Common myeloid progenitor, CD34-positive (primary cell): ENCODE results near the gene IPO13.
A peak's percentile ranks its signal among the peaks of the same experiment; 100 is the strongest.

Experiments
- CTCF ChIA-PET: fragments of 350-600 bp; sonication (Branson Sonifier 250); formaldehyde crosslinking; loops from one replicate; lab custom pipeline; 2021; ENCODE audit warnings: antibody characterized with exemption; lab: Charles Lee
- POLR2A ChIA-PET: fragments of 350-600 bp; sonication (Branson Sonifier 250); formaldehyde crosslinking; loops from one replicate; lab custom pipeline; 2021; ENCODE audit warnings: antibody characterized with exemption; lab: Charles Lee
- DNase-seq, 3 donors: peaks; one replicate each; pipeline versions ENCODE4 v3.0.0 to v3.0.0-alpha.2; 2013
- H3K27ac ChIP-seq, 2 experiments: 1 replicate in 1 of 2; 2 replicates in 1 of 2; pipeline ENCODE4 v1.7.0; 2013; ENCODE audit warnings: inconsistent platforms in 2 of 2, low read length in 2 of 2, mild to moderate bottlenecking in 2 of 2, low read depth in 1 of 2, moderate library complexity in 1 of 2; ENCODE audit not compliant: severe bottlenecking in 2 of 2, insufficient read depth in 1 of 2, poor library complexity in 1 of 2
- H3K27me3 ChIP-seq, 5 experiments: replicated peaks in 2 of 5; 1 replicate in 3 of 5; 2 replicates in 2 of 5; pipeline versions ENCODE4 v1.6.1 to v1.7.0; 2013; ENCODE audit warnings: low read length in 4 of 5, mild to moderate bottlenecking in 2 of 5, moderate library complexity in 2 of 5, inconsistent platforms in 1 of 5; ENCODE audit not compliant: insufficient read depth in 5 of 5, control insufficient read depth in 4 of 5
- H3K36me3 ChIP-seq, 4 experiments: 1 replicate in 2 of 4; 2 replicates in 2 of 4; pipeline versions ENCODE4 v1.6.1 to v1.7.0; 2013; ENCODE audit warnings: low read length in 3 of 4, control low read depth in 1 of 4, mild to moderate bottlenecking in 1 of 4; ENCODE audit not compliant: control insufficient read depth in 4 of 4, insufficient read depth in 4 of 4
- H3K4me1 ChIP-seq, 4 experiments: 1 replicate in 3 of 4; 2 replicates in 1 of 4; pipeline versions ENCODE4 v1.6.1 to v1.7.1; 2013; ENCODE audit warnings: low read length in 3 of 4, mild to moderate bottlenecking in 3 of 4, control low read depth in 1 of 4, inconsistent platforms in 1 of 4, moderate library complexity in 1 of 4; ENCODE audit not compliant: control insufficient read depth in 4 of 4, insufficient read depth in 4 of 4; ENCODE audit errors: control extremely low read depth in 1 of 4
- H3K4me3 ChIP-seq, 7 experiments: 1 replicate in 4 of 7; 2 replicates in 3 of 7; pipeline versions ENCODE4 v1.5.1 to v1.7.0; 2013; ENCODE audit warnings: mild to moderate bottlenecking in 7 of 7, low read length in 6 of 7, moderate library complexity in 6 of 7, inconsistent platforms in 2 of 7, low read depth in 2 of 7, control low read depth in 1 of 7; ENCODE audit not compliant: insufficient read depth in 4 of 7, control insufficient read depth in 1 of 7; ENCODE audit errors: extremely low read depth in 1 of 7
- H3K9me3 ChIP-seq, 5 experiments: 1 replicate in 4 of 5; 2 replicates in 1 of 5; pipeline versions ENCODE4 v1.6.1 to v1.7.1; 2013; ENCODE audit warnings: low read length in 4 of 5, mild to moderate bottlenecking in 2 of 5, inconsistent platforms in 1 of 5, low read depth in 1 of 5, moderate library complexity in 1 of 5; ENCODE audit not compliant: control insufficient read depth in 4 of 5, insufficient read depth in 2 of 5; ENCODE audit errors: control extremely low read depth in 1 of 5
- WGBS: methylation state at CpG from one replicate; pipeline ENCODE4 v1.1.5; 2013; ENCODE audit not compliant: insufficient coverage; 5-methylcytosine and 5-hydroxymethylcytosine counted together

Gene IPO13

DNA sequence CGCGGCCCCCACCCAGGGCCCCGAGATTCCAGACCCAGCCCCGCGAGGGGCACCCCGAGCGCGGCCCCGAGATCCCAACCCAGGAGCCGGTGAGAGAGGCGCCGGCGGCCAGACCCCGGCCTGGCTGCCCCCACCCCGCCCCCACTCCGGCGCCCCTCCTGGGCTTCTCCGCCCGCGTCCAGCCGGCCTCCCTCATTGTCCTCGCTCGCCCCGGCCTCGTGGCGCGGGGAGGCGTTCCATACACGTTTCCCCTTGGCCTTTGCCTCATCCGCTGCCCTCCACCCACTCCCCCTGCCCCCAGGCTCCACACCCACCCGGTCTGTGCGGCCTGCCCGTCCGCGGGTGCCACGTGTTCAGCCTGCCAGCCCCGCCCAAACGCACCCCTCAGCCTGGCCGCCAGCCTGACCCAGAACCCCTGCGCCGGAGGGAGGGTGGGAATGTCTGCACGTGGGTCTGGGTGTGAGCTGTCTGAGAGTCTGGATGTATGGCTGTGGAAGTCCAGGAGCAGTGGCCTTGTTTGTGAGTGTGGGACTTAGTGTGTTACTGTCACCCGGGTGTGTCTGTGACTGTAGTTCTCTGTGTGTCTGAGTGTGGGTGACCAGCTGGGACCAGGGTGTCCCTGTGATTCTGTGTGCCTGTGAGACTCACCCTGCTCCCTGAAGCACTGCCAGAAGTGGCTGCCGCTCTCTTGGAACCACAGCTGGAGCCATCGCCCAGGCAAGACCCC lies 32.9 kb downstream of the IPO13 start:
- peak in 2 of 3 donors; percentile 15 to 31 for DNase-seq
- WGBS, result 9% methylated on average over 22 of the region's 45 CpGs
- ChIA-PET POLR2A (no interaction called here), CTCF (interaction anchor here (1.1 kb wide), 1 partner anchor 10 kb away, joined by 3 read pairs; no protein-coding TSS in a partner anchor)
- Histone ChIP-seq H3K27ac (no peak overlapping the region), H3K36me3 (peaks cover 2 to 43% (median 21%) of the 10 kb centered on the region in 4 experiments), H3K9me3 (no peaks in the 10 kb centered on the region), H3K4me1 (peaks cover 4 to 45% (median 31%) of the 10 kb centered on the region in 4 experiments), H3K4me3 (peak overlapping the region in 6 of 7 experiments; percentile 24 to 80 (median 58)), H3K27me3 (no peaks in the 10 kb centered on the region)

DNA sequence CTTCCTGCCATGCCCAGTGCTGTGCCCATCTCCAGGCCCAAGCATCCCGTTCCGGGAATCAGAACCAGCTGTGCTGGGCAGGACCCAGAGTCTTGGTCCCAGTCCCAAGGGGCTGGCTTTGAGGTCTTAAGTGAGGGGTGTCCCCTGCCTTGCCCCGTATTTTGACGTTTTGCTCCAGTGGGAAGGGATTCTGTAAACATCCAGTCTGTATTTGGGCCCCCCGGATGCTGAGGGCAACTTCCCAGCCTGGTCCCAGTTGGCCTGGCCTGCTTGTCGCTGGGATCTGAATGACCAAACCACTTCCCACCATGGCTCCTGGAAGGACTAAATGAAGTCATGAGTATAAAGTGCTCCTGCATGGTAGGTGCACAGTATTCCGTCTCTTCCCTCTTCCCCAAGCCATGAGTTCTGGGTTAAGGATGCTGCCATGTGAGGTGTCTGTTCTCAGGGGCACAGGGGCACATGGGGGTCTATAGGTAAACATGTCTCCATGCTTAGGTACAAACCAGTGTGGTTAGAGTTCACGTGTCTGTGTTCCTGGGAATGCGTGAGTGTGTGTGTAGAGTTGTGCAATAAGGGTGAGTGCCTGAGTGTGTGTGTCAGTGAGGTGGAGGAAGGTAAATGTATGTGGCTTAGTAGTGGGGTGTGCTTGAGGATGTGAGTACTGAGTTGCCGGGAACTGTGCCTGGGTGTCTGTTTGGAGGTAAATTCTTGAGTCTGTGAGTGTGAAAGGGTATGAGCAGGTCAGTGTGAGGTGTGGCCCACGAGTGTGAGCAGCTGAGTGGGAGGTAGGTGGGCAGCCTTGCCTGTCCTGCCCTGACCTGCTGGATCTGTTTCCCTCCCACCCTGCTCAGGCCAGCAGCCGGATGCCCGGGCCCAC lies 33.7 kb downstream of the IPO13 start:
- ChIA-PET POLR2A (no interaction called here), CTCF (interaction anchor here (1.1 kb wide), 1 partner anchor 9 kb away, joined by 3 read pairs; no protein-coding TSS in a partner anchor)
- no peak for DNase-seq
- Histone ChIP-seq H3K9me3 (no peaks in the 10 kb centered on the region), H3K27me3 (no peaks in the 10 kb centered on the region), H3K27ac (no peak overlapping the region), H3K36me3 (peaks cover 2 to 49% (median 22%) of the 10 kb centered on the region in 4 experiments), H3K4me1 (peaks cover 4 to 45% (median 29%) of the 10 kb centered on the region in 4 experiments), H3K4me3 (peak overlapping the region in 3 of 7 experiments; percentile 61 to 80 (median 67))
- WGBS, result 93% methylated on average over 10 of the region's 13 CpGs

DNA sequence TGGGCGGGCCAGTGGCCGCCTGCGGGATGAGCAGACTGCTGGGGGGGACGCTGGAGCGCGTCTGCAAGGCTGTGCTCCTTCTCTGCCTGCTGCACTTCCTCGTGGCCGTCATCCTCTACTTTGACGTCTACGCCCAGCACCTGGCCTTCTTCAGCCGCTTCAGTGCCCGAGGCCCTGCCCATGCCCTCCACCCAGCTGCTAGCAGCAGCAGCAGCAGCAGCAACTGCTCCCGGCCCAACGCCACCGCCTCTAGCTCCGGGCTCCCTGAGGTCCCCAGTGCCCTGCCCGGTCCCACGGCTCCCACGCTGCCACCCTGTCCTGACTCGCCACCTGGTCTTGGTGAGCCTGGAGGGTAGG lies 34.4 kb downstream of the IPO13 start:
- H3K4me1 ChIP-seq, result peaks cover 1 to 39% (median 23%) of the 10 kb centered on the region in 4 experiments
- 91% methylated on average over 19 of the region's 20 CpGs for WGBS
- H3K9me3 ChIP-seq, result no peaks in the 10 kb centered on the region
- no peak for DNase-seq
- POLR2A ChIA-PET, result no interaction called here
- H3K4me3 ChIP-seq, result no peak overlapping the region
- CTCF ChIA-PET, result no interaction called here
- no peak overlapping the region for H3K27ac ChIP-seq
- H3K27me3 ChIP-seq, result no peaks in the 10 kb centered on the region
- H3K36me3 ChIP-seq, result peaks cover 2 to 54% (median 24%) of the 10 kb centered on the region in 4 experiments

DNA sequence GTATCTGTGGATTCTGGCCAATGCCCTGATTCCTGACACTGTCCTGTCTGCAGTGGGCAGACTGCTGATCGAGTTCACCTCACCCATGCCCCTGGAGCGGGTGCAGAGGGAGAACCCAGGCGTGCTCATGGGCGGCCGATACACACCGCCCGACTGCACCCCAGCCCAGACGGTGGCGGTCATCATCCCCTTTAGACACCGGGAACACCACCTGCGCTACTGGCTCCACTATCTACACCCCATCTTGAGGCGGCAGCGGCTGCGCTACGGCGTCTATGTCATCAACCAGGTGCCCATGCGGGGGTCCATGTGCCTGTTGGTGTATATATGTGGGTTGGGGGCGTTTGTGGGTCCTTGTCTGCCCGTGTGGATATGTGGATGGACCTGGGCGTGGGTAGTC lies 34.9 kb downstream of the IPO13 start:
- Histone ChIP-seq H3K27ac (no peak overlapping the region), H3K9me3 (no peaks in the 10 kb centered on the region), H3K27me3 (no peaks in the 10 kb centered on the region), H3K4me3 (no peak overlapping the region), H3K36me3 (peaks cover 1 to 49% (median 20%) of the 10 kb centered on the region in 4 experiments), H3K4me1 (peaks cover 0 to 34% (median 20%) of the 10 kb centered on the region in 4 experiments)
- CTCF ChIA-PET, result no interaction called here
- no peak for DNase-seq
- 96% methylated on average over 11 of the region's 20 CpGs for WGBS
- POLR2A ChIA-PET, result no interaction called here

DNA sequence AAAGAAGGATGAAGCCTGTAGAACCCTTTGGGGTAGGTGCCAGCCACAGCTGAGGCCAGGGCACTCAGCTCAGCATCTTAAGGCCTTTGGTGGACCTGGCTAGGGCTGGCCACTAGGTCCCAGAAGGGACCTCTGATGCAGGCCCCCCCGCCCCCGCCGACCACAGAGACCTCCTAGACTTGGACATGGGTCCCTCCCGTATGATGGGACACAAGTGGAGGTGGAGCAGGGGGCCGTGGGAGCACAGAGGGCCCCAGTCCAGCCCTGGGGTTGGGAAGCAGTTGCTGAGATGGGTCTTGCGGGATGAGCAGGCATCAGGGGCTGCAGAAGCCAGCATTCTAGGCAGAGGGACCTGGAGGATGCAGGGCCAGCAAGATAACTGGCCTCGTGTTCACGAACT lies 35.5 kb downstream of the IPO13 start:
- no peak overlapping the region for H3K27ac ChIP-seq
- H3K9me3 ChIP-seq, result no peaks in the 10 kb centered on the region
- H3K36me3 ChIP-seq, result peaks cover 0 to 43% (median 15%) of the 10 kb centered on the region in 4 experiments
- ChIA-PET CTCF (no interaction called here), POLR2A (no interaction called here)
- 95% methylated on average over 5 of the region's 8 CpGs for WGBS
- peaks cover 0 to 28% (median 19%) of the 10 kb centered on the region in 4 experiments for H3K4me1 ChIP-seq
- H3K27me3 ChIP-seq, result no peaks in the 10 kb centered on the region
- no peak overlapping the region for H3K4me3 ChIP-seq
- no peak for DNase-seq

DNA sequence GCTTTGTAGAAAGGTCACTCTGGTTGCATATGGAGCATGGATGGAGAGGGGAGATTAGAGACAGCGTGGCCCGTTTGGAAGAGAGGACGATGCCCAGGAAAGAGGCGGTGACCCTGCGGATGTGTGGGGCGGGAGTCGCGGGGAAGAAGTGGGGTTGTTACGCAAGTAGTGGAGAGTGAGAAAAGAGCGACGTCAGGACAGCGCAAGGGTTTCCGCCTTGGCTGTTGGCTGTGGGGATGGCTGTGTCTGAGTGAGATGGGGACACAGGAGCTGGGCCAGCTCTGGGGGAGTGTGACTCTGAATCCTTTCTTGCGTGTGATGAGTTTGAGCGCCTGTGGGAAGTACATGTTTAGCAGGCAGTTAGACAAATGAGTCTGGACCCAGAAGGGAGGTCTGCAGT lies 36.1 kb downstream of the IPO13 start:
- Histone ChIP-seq H3K27me3 (no peaks in the 10 kb centered on the region), H3K9me3 (no peaks in the 10 kb centered on the region), H3K36me3 (peaks cover 0 to 37% (median 13%) of the 10 kb centered on the region in 4 experiments), H3K4me3 (no peak overlapping the region), H3K4me1 (peaks cover 0 to 26% (median 19%) of the 10 kb centered on the region in 4 experiments), H3K27ac (no peak overlapping the region)
- DNase-seq, result no peak
- POLR2A ChIA-PET, result no interaction called here
- 96% methylated on average over 13 of the region's 15 CpGs for WGBS
- CTCF ChIA-PET, result no interaction called here
